ENCODE measurements around the gene CFTR.

DNA sequence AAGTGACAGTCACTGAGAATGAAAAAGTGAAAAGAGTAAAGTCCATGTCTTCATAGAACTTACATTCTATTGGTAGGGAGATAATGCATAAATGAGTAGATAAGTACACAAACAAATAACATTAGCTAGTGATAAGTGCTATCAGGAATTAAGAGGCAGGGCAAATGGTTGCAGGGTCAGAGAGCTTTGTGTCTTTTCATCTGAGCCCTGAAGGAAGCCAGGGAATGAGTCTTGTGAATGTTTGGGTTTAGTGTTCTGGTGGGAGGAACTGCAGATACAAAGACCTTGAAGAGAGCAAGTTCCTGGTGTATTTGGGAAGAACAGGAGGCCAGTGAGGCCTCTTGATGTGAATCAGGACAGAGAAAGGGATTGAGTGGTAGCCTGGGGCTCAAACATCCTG, 209.6 kb downstream of the CFTR start:
- TF ChIP-seq, protein P1, sequence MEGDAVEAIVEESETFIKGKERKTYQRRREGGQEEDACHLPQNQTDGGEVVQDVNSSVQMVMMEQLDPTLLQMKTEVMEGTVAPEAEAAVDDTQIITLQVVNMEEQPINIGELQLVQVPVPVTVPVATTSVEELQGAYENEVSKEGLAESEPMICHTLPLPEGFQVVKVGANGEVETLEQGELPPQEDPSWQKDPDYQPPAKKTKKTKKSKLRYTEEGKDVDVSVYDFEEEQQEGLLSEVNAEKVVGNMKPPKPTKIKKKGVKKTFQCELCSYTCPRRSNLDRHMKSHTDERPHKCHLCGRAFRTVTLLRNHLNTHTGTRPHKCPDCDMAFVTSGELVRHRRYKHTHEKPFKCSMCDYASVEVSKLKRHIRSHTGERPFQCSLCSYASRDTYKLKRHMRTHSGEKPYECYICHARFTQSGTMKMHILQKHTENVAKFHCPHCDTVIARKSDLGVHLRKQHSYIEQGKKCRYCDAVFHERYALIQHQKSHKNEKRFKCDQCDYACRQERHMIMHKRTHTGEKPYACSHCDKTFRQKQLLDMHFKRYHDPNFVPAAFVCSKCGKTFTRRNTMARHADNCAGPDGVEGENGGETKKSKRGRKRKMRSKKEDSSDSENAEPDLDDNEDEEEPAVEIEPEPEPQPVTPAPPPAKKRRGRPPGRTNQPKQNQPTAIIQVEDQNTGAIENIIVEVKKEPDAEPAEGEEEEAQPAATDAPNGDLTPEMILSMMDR (IDR thresholded peaks at IDR 0.05) = no peak
- TF ChIP-seq POLR2A (IDR thresholded peaks at IDR 0.05) = no peak
- no peak for TF ChIP-seq EP300 (IDR thresholded peaks at IDR 0.05)

All from ovary (tissue), 3 donors.